H7 (cell line): ENCODE data around the gene CLEC3A. TPM values are rescaled to one million over a fixed set of nuclear protein-coding genes. Genes with fewer than 3 reads are reported as not detected.
"Not testable (repeated sequence)": the region's sequence is repeated elsewhere in the genome, so short reads cannot be mapped to it uniquely, and the experiment has no call there.

Experiments
- DNase-seq: peaks from one replicate; pipeline ENCODE4 v3.0.0; 2012
- H3K27me3 ChIP-seq: 2 replicates; pipeline ENCODE4 v1.6.0; 2011; ENCODE audit warnings: mild to moderate bottlenecking, low read length; ENCODE audit not compliant: control insufficient read depth, insufficient read depth
- H3K36me3 ChIP-seq: replicated peaks from 2 replicates; pipeline ENCODE4 v1.5.1; 2011; ENCODE audit warnings: low read length; ENCODE audit not compliant: control insufficient read depth, insufficient read depth
- H3K4me3 ChIP-seq: 2 replicates; pipeline ENCODE4 v1.5.1; 2011; ENCODE audit warnings: low read depth, mild to moderate bottlenecking, control low read depth, low read length, moderate library complexity; ENCODE audit not compliant: insufficient read depth
- total RNA-seq: library from RNA; depleted of rRNA; stranded (reverse); fragments of >200 nt; shearing (Covaris generic); gene quantifications from 2 replicates; pipeline ENCODE4 v1.2.3, GENCODE V29; 2014; rRNA removed

Gene CLEC3A
- total RNA-seq, 1 experiment from 2014 or later, result not detected

- Histone ChIP-seq H3K36me3 (no peaks in the 10 kb centered on the region), H3K4me3 (no peak overlapping the region), H3K27me3 (no peaks in the 10 kb centered on the region; the same call in 1 of the 2 replicates)
- no peak for DNase-seq
Measured at GRCh38 chr16:78057803-78058564, 35.6 kb downstream of the CLEC3A start.

DNA sequence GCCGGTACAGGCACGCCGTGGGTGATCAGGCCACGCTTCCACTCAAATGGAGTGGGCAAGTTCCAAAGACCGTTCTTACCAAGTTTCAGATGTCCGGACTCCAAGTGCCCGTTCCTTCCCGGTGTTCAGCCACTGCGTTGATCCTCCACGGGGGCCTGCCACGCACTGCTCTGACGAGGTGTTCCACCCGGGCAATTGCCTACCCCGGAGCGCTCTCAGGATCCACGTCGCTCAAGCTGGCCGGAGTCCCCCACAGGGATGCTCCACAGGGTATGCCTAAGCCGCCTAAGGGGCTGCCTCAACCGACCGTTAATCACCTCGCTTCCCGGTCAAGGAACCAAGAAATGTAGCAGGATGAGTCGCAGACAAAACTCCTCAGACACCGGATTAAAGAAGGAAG, 37.5 kb downstream of the CLEC3A start:
- H3K4me3 ChIP-seq, DNase-seq, H3K36me3 ChIP-seq, H3K27me3 ChIP-seq: not testable (repeated sequence)

- DNase-seq, result no peak
- Histone ChIP-seq H3K4me3 (no peak overlapping the region), H3K27me3 (no peaks in the 10 kb centered on the region; the same call in 1 of the 2 replicates), H3K36me3 (no peaks in the 10 kb centered on the region)
Measured at GRCh38 chr16:78060295-78060694, 37.9 kb downstream of the CLEC3A start.

- Histone ChIP-seq H3K27me3 (no peaks in the 10 kb centered on the region; the same call in 1 of the 2 replicates), H3K36me3 (no peaks in the 10 kb centered on the region), H3K4me3 (no peak overlapping the region)
- DNase-seq, result no peak
Measured at GRCh38 chr16:78060809-78061208, 38.5 kb downstream of the CLEC3A start.

GRCh38 chr16:78065319-78065718, 43.0 kb downstream of the CLEC3A start:
- no peak overlapping the region for H3K4me3 ChIP-seq
- H3K27me3 ChIP-seq, result peaks cover 20% of the 10 kb centered on the region
- H3K36me3 ChIP-seq, result no peaks in the 10 kb centered on the region
- no peak for DNase-seq

GRCh38 chr16:78069913-78070312, 47.6 kb downstream of the CLEC3A start:
- Histone ChIP-seq H3K27me3 (peaks cover 58% of the 10 kb centered on the region), H3K4me3 (no peak overlapping the region), H3K36me3 (no peaks in the 10 kb centered on the region)
- DNase-seq, result no peak

- H3K36me3 ChIP-seq, result no peaks in the 10 kb centered on the region
- peak; percentile 72 for DNase-seq
- H3K27me3 ChIP-seq, result peaks cover 72% of the 10 kb centered on the region
- no peak overlapping the region for H3K4me3 ChIP-seq
Measured at GRCh38 chr16:78072275-78072674, 49.9 kb downstream of the CLEC3A start.

DNA sequence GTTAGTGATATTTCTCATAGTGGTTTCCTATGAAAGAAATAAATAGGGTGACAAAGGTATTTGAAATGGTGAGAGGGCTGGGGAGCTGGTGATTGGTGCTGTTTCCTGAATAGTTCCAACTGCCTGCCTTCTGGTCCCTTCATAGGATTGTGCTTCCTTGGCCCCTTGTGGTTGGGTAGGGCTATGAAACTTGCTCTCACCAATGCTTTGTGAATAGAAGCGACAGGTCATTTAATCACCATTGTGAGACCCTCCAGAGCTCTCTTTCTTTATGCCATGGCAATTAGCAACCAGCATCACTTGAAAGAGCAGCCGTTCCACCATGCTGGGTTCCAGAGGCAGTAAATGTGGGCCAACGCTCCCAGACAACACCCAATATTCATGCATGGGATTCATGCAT, 53.5 kb downstream of the CLEC3A start:
- Histone ChIP-seq H3K27me3 (peaks cover 65% of the 10 kb centered on the region), H3K36me3 (no peaks in the 10 kb centered on the region), H3K4me3 (no peak overlapping the region)
- DNase-seq, result no peak

GRCh38 chr16:78081341-78081740, 59.0 kb downstream of the CLEC3A start:
- DNase-seq, result no peak
- Histone ChIP-seq H3K27me3 (peaks cover 24% of the 10 kb centered on the region), H3K36me3 (no peaks in the 10 kb centered on the region), H3K4me3 (no peak overlapping the region)

Other genes with a start within 250 kb of the CLEC3A start
- gene VAT1L, start 234.0 kb upstream of the CLEC3A start, total RNA-seq, result 18.6 and 19.5 TPM in 2 replicates
- gene WWOX, start 77.1 kb downstream of the CLEC3A start, total RNA-seq, result 29.0 and 29.2 TPM in 2 replicates